Stomach (tissue), 4 donors: Measurements from ENCODE around the gene RGS17.

Experiments used
- EP300 ChIP-seq: sonication (generic); formaldehyde crosslinking; IDR thresholded peaks from one replicate; pipeline ENCODE4 v1.6.1; 2017; ENCODE audit warnings: antibody characterized with exemption
- TF ChIP-seq, protein P1 (sequence below), 7 experiments: fragments of 450-650 bp in 4 of 7; fragments of 200-600 bp in 3 of 7; sonication (generic) in 3 of 7; IDR thresholded peaks; one replicate each; pipeline ENCODE4 v1.5.1; 2016 to 2019; ENCODE audit warnings: antibody characterized with exemption in 7 of 7, control low read depth in 2 of 7, mild to moderate bottlenecking in 1 of 7

DNA sequence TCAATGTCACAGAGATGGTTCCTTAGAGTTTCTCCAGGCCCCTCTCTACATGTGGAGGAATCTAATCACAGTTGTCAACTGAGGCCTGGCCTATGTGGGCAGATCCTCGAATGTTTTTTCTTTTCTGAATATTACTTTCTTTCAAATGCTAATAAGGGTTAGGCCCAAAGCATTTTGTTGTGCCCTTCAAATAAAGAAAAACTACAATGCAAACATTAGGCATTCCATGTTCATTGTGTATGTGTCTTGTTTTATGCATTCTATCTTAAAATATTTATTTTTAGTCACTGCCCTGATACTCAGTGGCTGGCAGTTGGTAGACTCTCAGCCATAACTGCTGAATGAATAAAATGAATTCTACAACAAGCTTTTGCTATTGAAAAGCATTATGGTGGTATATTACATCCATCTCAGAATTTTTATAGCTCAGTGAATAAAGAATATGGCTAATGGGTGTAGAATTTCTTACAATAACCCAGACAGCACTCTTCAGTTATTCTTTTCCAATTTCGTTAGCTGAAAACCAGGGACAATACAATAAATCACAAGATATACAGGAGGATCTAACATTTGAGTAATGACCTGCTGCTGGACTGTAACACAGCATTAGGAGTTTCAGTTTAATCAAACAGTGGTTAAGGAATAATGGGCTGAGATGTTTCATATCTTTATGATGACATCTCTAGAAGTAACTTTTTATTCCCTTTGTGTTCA is 28.3 kb downstream of the RGS17 start:
- TF ChIP-seq, protein P1, sequence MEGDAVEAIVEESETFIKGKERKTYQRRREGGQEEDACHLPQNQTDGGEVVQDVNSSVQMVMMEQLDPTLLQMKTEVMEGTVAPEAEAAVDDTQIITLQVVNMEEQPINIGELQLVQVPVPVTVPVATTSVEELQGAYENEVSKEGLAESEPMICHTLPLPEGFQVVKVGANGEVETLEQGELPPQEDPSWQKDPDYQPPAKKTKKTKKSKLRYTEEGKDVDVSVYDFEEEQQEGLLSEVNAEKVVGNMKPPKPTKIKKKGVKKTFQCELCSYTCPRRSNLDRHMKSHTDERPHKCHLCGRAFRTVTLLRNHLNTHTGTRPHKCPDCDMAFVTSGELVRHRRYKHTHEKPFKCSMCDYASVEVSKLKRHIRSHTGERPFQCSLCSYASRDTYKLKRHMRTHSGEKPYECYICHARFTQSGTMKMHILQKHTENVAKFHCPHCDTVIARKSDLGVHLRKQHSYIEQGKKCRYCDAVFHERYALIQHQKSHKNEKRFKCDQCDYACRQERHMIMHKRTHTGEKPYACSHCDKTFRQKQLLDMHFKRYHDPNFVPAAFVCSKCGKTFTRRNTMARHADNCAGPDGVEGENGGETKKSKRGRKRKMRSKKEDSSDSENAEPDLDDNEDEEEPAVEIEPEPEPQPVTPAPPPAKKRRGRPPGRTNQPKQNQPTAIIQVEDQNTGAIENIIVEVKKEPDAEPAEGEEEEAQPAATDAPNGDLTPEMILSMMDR (IDR thresholded peaks at IDR 0.05): no peak
- no peak for TF ChIP-seq EP300
